ENCODE measurements around the gene GBF1.

Gene GBF1

DNA sequence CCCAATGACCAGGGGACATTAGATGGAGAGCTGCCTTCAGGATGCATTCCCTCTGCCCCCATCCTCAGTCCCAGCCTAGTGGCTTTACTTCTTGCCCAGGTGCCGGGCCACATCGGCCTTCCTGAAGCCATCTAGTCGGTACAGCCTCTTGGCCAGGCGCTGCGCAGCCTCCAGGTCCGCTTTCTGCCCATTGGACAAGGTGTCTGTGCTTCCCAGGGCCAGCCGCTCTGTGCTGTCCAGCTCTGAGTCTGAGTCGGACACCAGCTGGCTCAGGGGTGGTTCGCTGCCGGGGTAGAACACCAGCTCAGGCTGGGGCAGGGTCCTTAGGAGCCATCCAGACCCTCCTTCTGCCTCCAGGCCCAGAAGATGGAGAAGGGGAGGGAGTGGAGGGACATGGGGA is 167.0 kb downstream of the GBF1 start:
- DNase-seq (ENCODE audit: low read depth): no peak
- TF ChIP-seq, protein P1, sequence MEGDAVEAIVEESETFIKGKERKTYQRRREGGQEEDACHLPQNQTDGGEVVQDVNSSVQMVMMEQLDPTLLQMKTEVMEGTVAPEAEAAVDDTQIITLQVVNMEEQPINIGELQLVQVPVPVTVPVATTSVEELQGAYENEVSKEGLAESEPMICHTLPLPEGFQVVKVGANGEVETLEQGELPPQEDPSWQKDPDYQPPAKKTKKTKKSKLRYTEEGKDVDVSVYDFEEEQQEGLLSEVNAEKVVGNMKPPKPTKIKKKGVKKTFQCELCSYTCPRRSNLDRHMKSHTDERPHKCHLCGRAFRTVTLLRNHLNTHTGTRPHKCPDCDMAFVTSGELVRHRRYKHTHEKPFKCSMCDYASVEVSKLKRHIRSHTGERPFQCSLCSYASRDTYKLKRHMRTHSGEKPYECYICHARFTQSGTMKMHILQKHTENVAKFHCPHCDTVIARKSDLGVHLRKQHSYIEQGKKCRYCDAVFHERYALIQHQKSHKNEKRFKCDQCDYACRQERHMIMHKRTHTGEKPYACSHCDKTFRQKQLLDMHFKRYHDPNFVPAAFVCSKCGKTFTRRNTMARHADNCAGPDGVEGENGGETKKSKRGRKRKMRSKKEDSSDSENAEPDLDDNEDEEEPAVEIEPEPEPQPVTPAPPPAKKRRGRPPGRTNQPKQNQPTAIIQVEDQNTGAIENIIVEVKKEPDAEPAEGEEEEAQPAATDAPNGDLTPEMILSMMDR (IDR thresholded peaks at IDR 0.05; ENCODE audit: low read depth, low read length, missing control alignments): no peak
- no peak overlapping the region for H3K4me3 ChIP-seq (ENCODE audit: low read depth, low read length)
- in situ Hi-C loops (cut with HindIII; ENCODE audit: low sequenced_read_pairs): no loop called here

DNA sequence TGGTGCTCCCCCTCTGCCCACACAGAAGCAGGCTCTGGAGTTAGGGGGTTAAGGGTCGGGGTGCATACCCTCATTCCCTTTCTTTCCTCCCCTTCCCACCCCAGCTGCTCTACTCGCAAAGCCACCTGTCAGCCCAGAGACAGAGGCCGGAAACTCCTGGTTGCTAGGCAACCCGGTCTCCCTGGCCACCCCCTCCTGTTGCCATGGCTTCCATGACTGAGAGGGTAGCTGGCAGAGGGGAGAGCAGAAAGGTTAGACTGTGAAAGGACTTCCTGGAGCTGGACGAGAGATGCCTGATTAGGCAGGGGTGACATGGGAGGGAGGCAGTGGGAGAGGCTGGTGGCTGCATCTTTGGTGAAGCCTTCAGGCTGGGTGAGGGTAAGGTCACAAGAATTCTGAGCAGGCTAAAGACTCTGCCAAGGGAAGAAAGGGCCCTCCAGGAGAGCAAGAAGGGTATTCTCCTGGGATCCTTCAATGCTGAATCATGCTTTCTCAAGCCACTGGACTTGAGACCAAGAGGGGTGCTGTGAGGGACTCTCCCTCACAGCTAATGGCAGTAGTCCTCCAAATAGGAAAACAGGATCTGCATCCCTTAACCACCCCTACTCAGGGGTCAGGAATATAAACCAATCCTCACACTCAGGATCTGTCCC is 167.8 kb downstream of the GBF1 start:
- no peak overlapping the region for H3K4me3 ChIP-seq (ENCODE audit: low read depth, low read length)
- TF ChIP-seq, protein P1 (IDR thresholded peaks at IDR 0.05; ENCODE audit: low read depth, low read length, missing control alignments): no peak
- DNase-seq (ENCODE audit: low read depth): no peak
- in situ Hi-C loops (cut with HindIII; ENCODE audit: low sequenced_read_pairs): no loop called here

GRCh38 chr10:102413806-102414561 is 168.7 kb downstream of the GBF1 start:
- TF ChIP-seq, protein P1 (IDR thresholded peaks at IDR 0.05; ENCODE audit: low read depth, low read length, missing control alignments): no peak
- in situ Hi-C loops (cut with HindIII; ENCODE audit: low sequenced_read_pairs): no loop called here

GRCh38 chr10:102414749-102415148 is 169.4 kb downstream of the GBF1 start:
- in situ Hi-C loops (cut with HindIII; ENCODE audit: low sequenced_read_pairs): no loop called here
- DNase-seq (ENCODE audit: low read depth): no peak
- TF ChIP-seq, protein P1 (IDR thresholded peaks at IDR 0.05; ENCODE audit: low read depth, low read length, missing control alignments): no peak
- no peak overlapping the region for H3K4me3 ChIP-seq (ENCODE audit: low read depth, low read length)

More at GRCh38 chr10:102413806-102414561, 168.7 kb downstream of the GBF1 start:
- no peak for DNase-seq (ENCODE audit: low read depth)
- H3K4me3 ChIP-seq (ENCODE audit: low read depth, low read length): no peak overlapping the region

DNA sequence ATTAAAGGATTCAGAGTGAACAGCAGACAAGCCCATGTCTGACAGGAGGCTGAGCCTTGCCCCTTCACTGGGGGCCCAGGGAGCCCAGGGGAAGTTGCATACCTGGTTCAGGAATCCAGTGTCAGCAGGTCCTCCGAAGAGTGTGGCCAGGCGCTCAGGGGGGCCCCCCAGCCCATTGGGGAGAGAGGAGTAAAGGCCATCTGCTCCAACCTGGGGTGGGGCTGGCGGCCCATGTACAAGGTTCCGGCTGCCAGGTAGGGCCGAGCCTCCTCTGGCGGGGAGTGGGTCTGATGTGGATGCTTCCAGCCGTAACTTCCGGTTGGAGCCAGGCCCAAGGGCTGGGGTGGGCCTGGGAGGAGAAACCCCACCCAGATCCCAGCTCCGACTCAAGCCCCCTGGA is 171.0 kb downstream of the GBF1 start:
- H3K4me3 ChIP-seq (ENCODE audit: low read depth, low read length): no peak overlapping the region
- TF ChIP-seq, protein P1 (IDR thresholded peaks at IDR 0.05; ENCODE audit: low read depth, low read length, missing control alignments): no peak
- in situ Hi-C loops (cut with HindIII; ENCODE audit: low sequenced_read_pairs): no loop called here
- no peak for DNase-seq (ENCODE audit: low read depth)

DNA sequence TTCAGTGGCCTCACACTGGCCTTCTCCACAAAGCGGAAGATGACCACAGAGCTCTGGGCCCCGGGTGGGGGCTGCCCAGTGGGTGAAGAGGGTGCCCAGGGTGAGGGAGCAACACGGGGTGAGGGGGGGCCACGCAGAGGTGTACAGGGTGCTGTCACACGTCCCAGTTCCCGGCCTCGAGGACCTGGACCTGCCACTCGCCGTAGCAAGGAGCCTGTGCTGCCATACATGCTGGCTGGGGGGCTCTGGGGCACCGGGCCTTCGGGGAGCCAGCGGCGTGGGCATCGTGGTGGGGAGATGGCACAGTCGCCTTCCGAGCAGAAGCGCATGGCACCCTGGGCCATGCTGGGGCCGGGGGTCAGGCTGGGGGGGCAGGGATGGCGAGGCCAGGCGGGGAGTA is 171.4 kb downstream of the GBF1 start:
- no peak for DNase-seq (ENCODE audit: low read depth)
- in situ Hi-C loops (cut with HindIII; ENCODE audit: low sequenced_read_pairs): no loop called here
- TF ChIP-seq, protein P1 (IDR thresholded peaks at IDR 0.05; ENCODE audit: low read depth, low read length, missing control alignments): no peak
- H3K4me3 ChIP-seq (ENCODE audit: low read depth, low read length): no peak overlapping the region
